DND-41 (cell line): ENCODE results near the gene PTPRJ.

Source experiments
- ATAC-seq: fragments of 200-7000 bp; cut with Tn5 transposase; 3 replicates; pipeline ENCODE4 v1.9.1; 2021; ENCODE audit warnings: low read depth; ENCODE audit not compliant: insufficient read depth
- DNase-seq: peaks from one replicate; pipeline ENCODE4 v3.0.0-alpha.2; 2020
- H2AFZ ChIP-seq: 2 replicates; pipeline ENCODE4 v1.6.0; 2012; ENCODE audit warnings: low read depth, low read length
- H3K27ac ChIP-seq: 2 replicates; pipeline ENCODE4 v1.5.1; 2012; ENCODE audit warnings: low read length, inconsistent platforms
- H3K27me3 ChIP-seq: fragments of 200-600 bp; sonication (generic); 2 replicates; pipeline ENCODE4 v1.6.0; 2012; ENCODE audit warnings: low read length, mild to moderate bottlenecking, inconsistent platforms; ENCODE audit not compliant: insufficient read depth, poor library complexity
- H3K36me3 ChIP-seq: 2 replicates; pipeline ENCODE4 v1.5.1; 2012; ENCODE audit warnings: low read length, inconsistent platforms; ENCODE audit not compliant: insufficient read depth
- H3K4me1 ChIP-seq: 2 replicates; pipeline ENCODE4 v1.5.1; 2012; ENCODE audit warnings: mild to moderate bottlenecking, low read length; ENCODE audit not compliant: insufficient read depth
- H3K4me2 ChIP-seq: 2 replicates; pipeline ENCODE4 v1.6.0; 2012; ENCODE audit warnings: mild to moderate bottlenecking, moderate library complexity, low read length, inconsistent platforms; ENCODE audit not compliant: insufficient read depth
- H3K4me3 ChIP-seq, 2 experiments: fragments of 200-600 bp in 1 of 2; shearing (Covaris generic) in 1 of 2; 2 replicates each; pipeline ENCODE4 v1.5.1; 2012 to 2016; ENCODE audit warnings: inconsistent platforms in 2 of 2, low read length in 2 of 2, mild to moderate bottlenecking in 2 of 2, low read depth in 1 of 2, moderate library complexity in 1 of 2
- H3K79me2 ChIP-seq: 2 replicates; pipeline ENCODE4 v1.6.0; 2012; ENCODE audit warnings: low read length, inconsistent platforms; ENCODE audit not compliant: insufficient read depth
- H3K9ac ChIP-seq: 2 replicates; pipeline ENCODE4 v1.6.0; 2012; ENCODE audit warnings: low read depth, mild to moderate bottlenecking, inconsistent platforms, low read length, moderate library complexity
- H3K9me3 ChIP-seq: 2 replicates; pipeline ENCODE4 v1.5.1; 2012; ENCODE audit warnings: low read length, moderate library complexity, mild to moderate bottlenecking, inconsistent platforms; ENCODE audit not compliant: insufficient read depth, severe bottlenecking
- H4K20me1 ChIP-seq: 2 replicates; pipeline ENCODE4 v1.6.0; 2012; ENCODE audit warnings: low read length; ENCODE audit not compliant: insufficient read depth
- CTCF ChIP-seq: IDR thresholded peaks from 2 replicates; pipeline ENCODE4 v1.5.1; 2012; ENCODE audit warnings: borderline replicate concordance, low read length, moderate library complexity, mild to moderate bottlenecking; ENCODE audit not compliant: poor library complexity, severe bottlenecking; ENCODE audit errors: extremely low read depth
- EZH2 ChIP-seq: IDR thresholded peaks from 3 replicates; pipeline ENCODE4 v1.6.1; 2012; ENCODE audit warnings: borderline replicate concordance, low read depth, mild to moderate bottlenecking, moderate library complexity, low read length, inconsistent platforms; ENCODE audit not compliant: severe bottlenecking

Gene PTPRJ

GRCh38 chr11:48116437-48117228, 136.3 kb downstream of the PTPRJ start:
- Histone ChIP-seq H3K4me1 (no peaks in the 10 kb centered on the region), H4K20me1 (no peaks in the 10 kb centered on the region), H3K4me2 (no peak overlapping the region), H3K79me2 (no peaks in the 10 kb centered on the region), H3K4me3 (no peak overlapping the region), H3K27ac (no peak overlapping the region), H3K9me3 (peaks cover 14% of the 10 kb centered on the region), H3K9ac (no peak overlapping the region), H2AFZ (no peak overlapping the region), H3K27me3 (no peaks in the 10 kb centered on the region), H3K36me3 (no peaks in the 10 kb centered on the region)
- TF ChIP-seq EZH2: no peak
- TF ChIP-seq CTCF: peak; percentile 47
- ATAC-seq (peak; percentile 62; the same call in 2 of the 3 replicates), DNase-seq (no peak)

GRCh38 chr11:48122246-48122645, 141.9 kb downstream of the PTPRJ start:
- H3K9me3 ChIP-seq: no peaks in the 10 kb centered on the region
- no peaks in the 10 kb centered on the region for H4K20me1 ChIP-seq
- H2AFZ ChIP-seq: no peak overlapping the region
- DNase-seq: no peak
- TF ChIP-seq CTCF: no peak
- no peak overlapping the region for H3K27ac ChIP-seq
- no peak overlapping the region for H3K4me2 ChIP-seq
- H3K36me3 ChIP-seq: no peaks in the 10 kb centered on the region
- no peak overlapping the region for H3K4me3 ChIP-seq
- H3K4me1 ChIP-seq: no peaks in the 10 kb centered on the region
- ATAC-seq: no peak
- peaks cover 3% of the 10 kb centered on the region for H3K27me3 ChIP-seq
- no peaks in the 10 kb centered on the region for H3K79me2 ChIP-seq
- no peak overlapping the region for H3K9ac ChIP-seq

- no peaks in the 10 kb centered on the region for H3K36me3 ChIP-seq
- no peak for TF ChIP-seq EZH2
- no peak for TF ChIP-seq CTCF
- H4K20me1 ChIP-seq: no peaks in the 10 kb centered on the region
- peaks cover 3% of the 10 kb centered on the region for H3K27me3 ChIP-seq
- ATAC-seq (no peak), DNase-seq (no peak)
- H3K4me1 ChIP-seq: no peaks in the 10 kb centered on the region
- no peak overlapping the region for H3K4me2 ChIP-seq
- no peaks in the 10 kb centered on the region for H3K79me2 ChIP-seq
- no peak overlapping the region for H3K4me3 ChIP-seq
- H3K9me3 ChIP-seq: no peaks in the 10 kb centered on the region
- H3K9ac ChIP-seq: no peak overlapping the region
- H2AFZ ChIP-seq: no peak overlapping the region
- no peak overlapping the region for H3K27ac ChIP-seq
Observed at GRCh38 chr11:48122656-48123055, 142.3 kb downstream of the PTPRJ start.
